WTC11 (cell line): ENCODE data around the gene NDRG2. TPM values are rescaled to one million over a fixed set of nuclear protein-coding genes. Genes with fewer than 3 reads are reported as not detected.

ENCODE experiments used
- ATF2 ChIP-seq: sonication (generic); formaldehyde crosslinking; IDR thresholded peaks from 2 replicates; pipeline ENCODE4 v1.8.1; 2022; ENCODE audit warnings: low read depth, missing genetic modification reagents, borderline replicate concordance
- CBFB ChIP-seq: sonication (generic); formaldehyde crosslinking; IDR thresholded peaks from 2 replicates; pipeline ENCODE4 v1.8.1; 2022; ENCODE audit warnings: mild to moderate bottlenecking, low read depth, missing genetic modification reagents
- CREB1 ChIP-seq: sonication (generic); formaldehyde crosslinking; IDR thresholded peaks from 2 replicates; pipeline ENCODE4 v1.8.0; 2023; ENCODE audit warnings: mild to moderate bottlenecking, missing genetic modification reagents
- CREM ChIP-seq: sonication (generic); formaldehyde crosslinking; IDR thresholded peaks from 2 replicates; pipeline ENCODE4 v1.8.1; 2022; ENCODE audit warnings: mild to moderate bottlenecking, missing genetic modification reagents, moderate library complexity
- E2F4 ChIP-seq: sonication (generic); formaldehyde crosslinking; IDR thresholded peaks from 2 replicates; pipeline ENCODE4 v1.8.1; 2022; ENCODE audit warnings: low read depth, mild to moderate bottlenecking, moderate library complexity, missing genetic modification reagents, borderline replicate concordance
- E2F5 ChIP-seq: sonication (generic); formaldehyde crosslinking; IDR thresholded peaks from 2 replicates; pipeline ENCODE4 v1.8.1; 2022; ENCODE audit warnings: mild to moderate bottlenecking, moderate library complexity, missing genetic modification reagents
- ESRRA ChIP-seq: sonication (generic); formaldehyde crosslinking; IDR thresholded peaks from 2 replicates; pipeline ENCODE4 v1.8.1; 2022; ENCODE audit warnings: mild to moderate bottlenecking, missing genetic modification reagents, borderline replicate concordance
- ETV6 ChIP-seq: sonication (generic); formaldehyde crosslinking; IDR thresholded peaks from 2 replicates; pipeline ENCODE4 v1.8.1; 2022; ENCODE audit warnings: mild to moderate bottlenecking, missing genetic modification reagents
- FOXJ3 ChIP-seq: sonication (generic); formaldehyde crosslinking; IDR thresholded peaks from 2 replicates; pipeline ENCODE4 v1.9.0; 2021; ENCODE audit warnings: missing genetic modification reagents, mild to moderate bottlenecking, borderline replicate concordance
- HMGA2 ChIP-seq: fragments of 250-450 bp; sonication (Bioruptor Pico); IDR thresholded peaks from 2 replicates; pipeline ENCODE4 v1.4.0; 2021; ENCODE audit warnings: mild to moderate bottlenecking, moderate library complexity
- IRF2 ChIP-seq: sonication (generic); formaldehyde crosslinking; IDR thresholded peaks from 2 replicates; pipeline ENCODE4 v1.8.0; 2022; ENCODE audit warnings: low read depth, missing genetic modification reagents, borderline replicate concordance
- MYBL2 ChIP-seq: sonication (generic); formaldehyde crosslinking; IDR thresholded peaks from 2 replicates; pipeline ENCODE4 v1.8.1; 2023; ENCODE audit warnings: mild to moderate bottlenecking, moderate library complexity, missing genetic modification reagents
- NFE2L1 ChIP-seq: sonication (generic); formaldehyde crosslinking; IDR thresholded peaks from 2 replicates; pipeline ENCODE4 v1.8.1; 2023; ENCODE audit warnings: missing genetic modification reagents
- STAT6 ChIP-seq: sonication (generic); formaldehyde crosslinking; conservative IDR thresholded peaks from 2 replicates; pipeline ENCODE4 v1.8.1; 2023; ENCODE audit warnings: mild to moderate bottlenecking, low read depth, missing genetic modification reagents, moderate library complexity
- USF2 ChIP-seq: sonication (generic); formaldehyde crosslinking; IDR thresholded peaks from 2 replicates; pipeline ENCODE4 v1.8.1; 2023; ENCODE audit warnings: mild to moderate bottlenecking, missing genetic modification reagents, moderate library complexity
- total RNA-seq: library from RNA; stranded (reverse); gene quantifications from 3 replicates; pipeline ENCODE4 v1.2.3, GENCODE V29; 2021
- TF ChIP-seq, protein P1 (sequence below): fragments of 250-450 bp; sonication (Bioruptor Pico); conservative IDR thresholded peaks from 2 replicates; pipeline ENCODE4 v1.9.0; 2021; ENCODE audit warnings: mild to moderate bottlenecking
- TF ChIP-seq, protein P2 (sequence below): sonication (generic); formaldehyde crosslinking; IDR thresholded peaks from 2 replicates; pipeline ENCODE4 v1.8.1; 2023; ENCODE audit warnings: mild to moderate bottlenecking, missing genetic modification reagents, borderline replicate concordance
- TF ChIP-seq, protein P3 (sequence below): sonication (generic); formaldehyde crosslinking; IDR thresholded peaks from 2 replicates; pipeline ENCODE4 v1.8.1; 2023; ENCODE audit warnings: mild to moderate bottlenecking, missing genetic modification reagents, moderate library complexity
- TF ChIP-seq, protein P4 (sequence below): sonication (generic); formaldehyde crosslinking; IDR thresholded peaks from 2 replicates; pipeline ENCODE4 v1.8.1; 2023; ENCODE audit warnings: mild to moderate bottlenecking, missing genetic modification reagents
- TF ChIP-seq, protein P5 (sequence below): sonication (generic); formaldehyde crosslinking; IDR thresholded peaks from 2 replicates; pipeline ENCODE4 v1.8.1; 2023; ENCODE audit warnings: mild to moderate bottlenecking, missing genetic modification reagents

NDRG2 gene
- total RNA-seq, 1 experiment from 2014 or later: 32.2 TPM

GRCh38 chr14:21069388-21070082, 44.7 kb upstream of the NDRG2 start (continued):
- TF ChIP-seq ATF2 (CRISPR knock-in tag) (no peak), CREB1 (CRISPR knock-in tag) (no peak), HMGA2 (CRISPR knock-in tag) (0 out of 2 replicates have a peak, but pooled peaks have one; percentile 15), USF2 (CRISPR knock-in tag) (no peak), E2F4 (CRISPR knock-in tag) (0 out of 2 replicates have a peak, but pooled peaks have one; percentile 64), CREM (no peak), E2F5 (peak; percentile 11; the same call in 1 of the 2 replicates), ESRRA (CRISPR knock-in tag) (no peak), MYBL2 (CRISPR knock-in tag) (no peak), STAT6 (CRISPR knock-in tag) (no peak), NFE2L1 (no peak), IRF2 (no peak), CBFB (CRISPR knock-in tag) (no peak), FOXJ3 (CRISPR knock-in tag) (no peak), ETV6 (CRISPR knock-in tag) (no peak)
- TF ChIP-seq, protein P1, sequence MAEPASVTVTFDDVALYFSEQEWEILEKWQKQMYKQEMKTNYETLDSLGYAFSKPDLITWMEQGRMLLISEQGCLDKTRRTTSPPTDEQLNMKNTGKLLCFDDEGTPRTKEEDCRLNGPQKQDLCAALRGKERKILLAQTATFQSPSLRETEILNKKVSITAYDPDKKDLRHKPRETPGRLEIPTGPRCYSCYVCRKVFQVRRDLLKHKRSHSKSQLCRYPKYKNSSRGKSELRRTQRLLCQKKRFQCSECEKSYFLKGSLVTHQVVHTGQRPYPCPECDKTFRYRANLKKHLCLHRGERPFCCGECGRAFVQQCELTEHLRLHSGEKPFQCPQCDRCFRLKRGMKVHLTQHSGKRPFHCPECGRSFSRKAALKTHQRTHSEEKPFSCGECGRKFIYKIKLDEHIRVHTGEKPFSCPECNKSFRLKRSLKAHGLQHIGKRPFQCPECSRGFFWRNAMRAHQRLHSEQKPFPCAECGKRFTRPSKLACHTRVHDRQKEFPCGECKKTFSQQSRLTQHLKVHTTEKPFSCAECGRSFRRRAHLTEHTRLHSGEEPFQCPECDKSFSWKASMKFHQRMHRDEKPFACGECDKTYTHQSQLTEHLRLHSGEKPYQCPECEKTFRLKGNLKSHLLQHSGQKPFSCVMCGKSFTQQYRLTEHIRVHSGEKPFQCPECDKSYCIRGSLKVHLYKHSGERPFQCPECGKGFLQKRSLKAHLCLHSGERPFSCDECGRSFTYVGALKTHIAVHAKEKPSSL (CRISPR knock-in tag): no peak
- TF ChIP-seq, protein P2, sequence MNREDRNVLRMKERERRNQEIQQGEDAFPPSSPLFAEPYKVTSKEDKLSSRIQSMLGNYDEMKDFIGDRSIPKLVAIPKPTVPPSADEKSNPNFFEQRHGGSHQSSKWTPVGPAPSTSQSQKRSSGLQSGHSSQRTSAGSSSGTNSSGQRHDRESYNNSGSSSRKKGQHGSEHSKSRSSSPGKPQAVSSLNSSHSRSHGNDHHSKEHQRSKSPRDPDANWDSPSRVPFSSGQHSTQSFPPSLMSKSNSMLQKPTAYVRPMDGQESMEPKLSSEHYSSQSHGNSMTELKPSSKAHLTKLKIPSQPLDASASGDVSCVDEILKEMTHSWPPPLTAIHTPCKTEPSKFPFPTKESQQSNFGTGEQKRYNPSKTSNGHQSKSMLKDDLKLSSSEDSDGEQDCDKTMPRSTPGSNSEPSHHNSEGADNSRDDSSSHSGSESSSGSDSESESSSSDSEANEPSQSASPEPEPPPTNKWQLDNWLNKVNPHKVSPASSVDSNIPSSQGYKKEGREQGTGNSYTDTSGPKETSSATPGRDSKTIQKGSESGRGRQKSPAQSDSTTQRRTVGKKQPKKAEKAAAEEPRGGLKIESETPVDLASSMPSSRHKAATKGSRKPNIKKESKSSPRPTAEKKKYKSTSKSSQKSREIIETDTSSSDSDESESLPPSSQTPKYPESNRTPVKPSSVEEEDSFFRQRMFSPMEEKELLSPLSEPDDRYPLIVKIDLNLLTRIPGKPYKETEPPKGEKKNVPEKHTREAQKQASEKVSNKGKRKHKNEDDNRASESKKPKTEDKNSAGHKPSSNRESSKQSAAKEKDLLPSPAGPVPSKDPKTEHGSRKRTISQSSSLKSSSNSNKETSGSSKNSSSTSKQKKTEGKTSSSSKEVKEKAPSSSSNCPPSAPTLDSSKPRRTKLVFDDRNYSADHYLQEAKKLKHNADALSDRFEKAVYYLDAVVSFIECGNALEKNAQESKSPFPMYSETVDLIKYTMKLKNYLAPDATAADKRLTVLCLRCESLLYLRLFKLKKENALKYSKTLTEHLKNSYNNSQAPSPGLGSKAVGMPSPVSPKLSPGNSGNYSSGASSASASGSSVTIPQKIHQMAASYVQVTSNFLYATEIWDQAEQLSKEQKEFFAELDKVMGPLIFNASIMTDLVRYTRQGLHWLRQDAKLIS (CRISPR knock-in tag): no peak
- TF ChIP-seq, protein P3, sequence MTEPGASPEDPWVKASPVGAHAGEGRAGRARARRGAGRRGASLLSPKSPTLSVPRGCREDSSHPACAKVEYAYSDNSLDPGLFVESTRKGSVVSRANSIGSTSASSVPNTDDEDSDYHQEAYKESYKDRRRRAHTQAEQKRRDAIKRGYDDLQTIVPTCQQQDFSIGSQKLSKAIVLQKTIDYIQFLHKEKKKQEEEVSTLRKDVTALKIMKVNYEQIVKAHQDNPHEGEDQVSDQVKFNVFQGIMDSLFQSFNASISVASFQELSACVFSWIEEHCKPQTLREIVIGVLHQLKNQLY (CRISPR knock-in tag): no peak
- TF ChIP-seq, protein P4, sequence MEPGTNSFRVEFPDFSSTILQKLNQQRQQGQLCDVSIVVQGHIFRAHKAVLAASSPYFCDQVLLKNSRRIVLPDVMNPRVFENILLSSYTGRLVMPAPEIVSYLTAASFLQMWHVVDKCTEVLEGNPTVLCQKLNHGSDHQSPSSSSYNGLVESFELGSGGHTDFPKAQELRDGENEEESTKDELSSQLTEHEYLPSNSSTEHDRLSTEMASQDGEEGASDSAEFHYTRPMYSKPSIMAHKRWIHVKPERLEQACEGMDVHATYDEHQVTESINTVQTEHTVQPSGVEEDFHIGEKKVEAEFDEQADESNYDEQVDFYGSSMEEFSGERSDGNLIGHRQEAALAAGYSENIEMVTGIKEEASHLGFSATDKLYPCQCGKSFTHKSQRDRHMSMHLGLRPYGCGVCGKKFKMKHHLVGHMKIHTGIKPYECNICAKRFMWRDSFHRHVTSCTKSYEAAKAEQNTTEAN: no peak
- TF ChIP-seq, protein P5, sequence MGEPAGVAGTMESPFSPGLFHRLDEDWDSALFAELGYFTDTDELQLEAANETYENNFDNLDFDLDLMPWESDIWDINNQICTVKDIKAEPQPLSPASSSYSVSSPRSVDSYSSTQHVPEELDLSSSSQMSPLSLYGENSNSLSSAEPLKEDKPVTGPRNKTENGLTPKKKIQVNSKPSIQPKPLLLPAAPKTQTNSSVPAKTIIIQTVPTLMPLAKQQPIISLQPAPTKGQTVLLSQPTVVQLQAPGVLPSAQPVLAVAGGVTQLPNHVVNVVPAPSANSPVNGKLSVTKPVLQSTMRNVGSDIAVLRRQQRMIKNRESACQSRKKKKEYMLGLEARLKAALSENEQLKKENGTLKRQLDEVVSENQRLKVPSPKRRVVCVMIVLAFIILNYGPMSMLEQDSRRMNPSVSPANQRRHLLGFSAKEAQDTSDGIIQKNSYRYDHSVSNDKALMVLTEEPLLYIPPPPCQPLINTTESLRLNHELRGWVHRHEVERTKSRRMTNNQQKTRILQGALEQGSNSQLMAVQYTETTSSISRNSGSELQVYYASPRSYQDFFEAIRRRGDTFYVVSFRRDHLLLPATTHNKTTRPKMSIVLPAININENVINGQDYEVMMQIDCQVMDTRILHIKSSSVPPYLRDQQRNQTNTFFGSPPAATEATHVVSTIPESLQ (CRISPR knock-in tag): no peak
